Measurements from ENCODE around the gene CNOT6L.

CNOT6L gene

DNA sequence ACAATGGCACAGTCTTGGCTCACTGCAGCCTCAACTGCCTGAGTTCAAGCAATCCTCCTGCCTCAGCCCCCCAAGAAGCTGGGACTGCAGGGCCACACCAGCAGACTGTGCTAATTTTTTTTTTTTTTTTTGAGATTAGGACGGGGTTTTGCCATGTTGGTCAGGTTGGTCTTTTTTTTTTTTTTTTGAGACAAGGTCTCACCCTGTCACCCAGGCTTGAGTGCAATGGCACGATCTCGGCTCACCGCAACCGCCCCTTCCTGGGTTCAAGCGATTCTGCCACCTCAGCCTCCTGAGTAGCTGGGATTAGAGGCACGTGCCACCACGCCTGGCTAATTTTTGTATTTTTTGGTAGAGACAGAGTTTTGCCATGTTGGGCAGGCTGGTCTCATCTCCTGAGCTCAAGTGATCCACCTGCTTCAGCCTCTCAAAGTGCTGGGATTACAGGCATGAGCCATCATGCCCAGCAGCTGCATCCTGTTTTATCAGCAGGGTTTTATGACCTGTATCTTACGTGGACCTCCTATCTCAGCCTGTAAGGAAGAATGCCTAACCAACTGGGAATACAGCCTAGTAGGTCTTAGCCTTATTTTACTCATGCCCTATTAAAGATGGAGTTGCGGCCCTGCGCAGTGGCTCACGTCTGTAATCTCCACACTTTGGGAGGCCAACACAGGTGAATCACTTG is 30.3 kb upstream of the CNOT6L start:
- no peaks in the 10 kb centered on the region for H3K9me3 ChIP-seq (ENCODE audit: control insufficient read depth, insufficient read depth, low read length)
- H3K27ac ChIP-seq (ENCODE audit: low read length) = no peak overlapping the region
- no peaks in the 10 kb centered on the region for H3K36me3 ChIP-seq (ENCODE audit: control insufficient read depth, insufficient read depth, low read length)
- WGBS (ENCODE audit: insufficient coverage, insufficient read length) = no CpG with 5 or more reads among the region's 12 CpGs
- DNase-seq (ENCODE audit: low read depth, low spot score) = no peak
- no peaks in the 10 kb centered on the region for H3K4me1 ChIP-seq (ENCODE audit: control insufficient read depth, insufficient read depth, low read length)
- H3K27me3 ChIP-seq (ENCODE audit: control insufficient read depth, insufficient read depth, low read length) = no peaks in the 10 kb centered on the region
- H3K4me3 ChIP-seq (ENCODE audit: low read length) = no peak overlapping the region

DNA sequence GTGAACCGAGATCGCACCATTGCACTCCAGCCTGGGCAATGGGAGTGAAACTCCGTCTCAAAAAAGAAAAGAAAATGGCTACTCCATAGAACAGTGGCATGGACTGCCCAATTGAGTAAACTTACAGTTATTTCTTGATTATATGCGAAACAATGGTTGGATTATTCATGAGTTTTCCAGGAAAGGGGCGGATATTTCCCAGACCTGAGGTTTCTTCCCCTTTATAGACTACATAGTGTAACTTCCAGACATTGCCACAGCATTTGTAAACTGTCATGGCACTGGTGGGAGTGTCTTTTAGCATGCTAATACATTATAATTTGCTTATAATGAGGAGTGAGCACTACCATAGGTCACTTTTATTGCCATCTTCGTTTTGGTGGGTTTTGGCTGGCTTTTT is 29.3 kb upstream of the CNOT6L start:
- Histone ChIP-seq H3K27me3 (ENCODE audit: control insufficient read depth, insufficient read depth, low read length) (no peaks in the 10 kb centered on the region), H3K4me3 (ENCODE audit: low read length) (no peak overlapping the region), H3K9me3 (ENCODE audit: control insufficient read depth, insufficient read depth, low read length) (no peaks in the 10 kb centered on the region), H3K27ac (ENCODE audit: low read length) (no peak overlapping the region), H3K36me3 (ENCODE audit: control insufficient read depth, insufficient read depth, low read length) (no peaks in the 10 kb centered on the region), H3K4me1 (ENCODE audit: control insufficient read depth, insufficient read depth, low read length) (no peaks in the 10 kb centered on the region)
- DNase-seq (ENCODE audit: low read depth, low spot score) = no peak
- no CpG with 5 or more reads among the region's 6 CpGs for WGBS (ENCODE audit: insufficient coverage, insufficient read length)

DNA sequence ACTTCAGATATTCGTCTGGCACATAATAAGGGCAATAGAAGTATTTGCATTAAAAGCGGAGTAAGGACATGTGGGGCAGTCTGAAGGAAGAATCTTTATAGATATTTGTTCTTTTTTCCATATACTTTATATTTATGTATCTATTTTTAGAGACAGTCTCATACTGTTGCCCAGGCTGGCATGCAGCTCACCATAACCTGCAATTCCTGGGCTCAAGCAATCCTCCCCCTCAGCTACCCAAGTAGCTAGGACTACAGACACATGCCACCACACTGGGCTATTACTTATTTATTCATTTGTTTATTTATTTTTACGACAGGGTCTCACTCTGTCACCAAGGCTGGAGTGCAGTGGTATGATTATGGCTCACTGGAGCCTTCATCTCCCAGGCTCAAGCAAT is 26.8 kb upstream of the CNOT6L start:
- no peak for DNase-seq (ENCODE audit: low read depth, low spot score)
- no peaks in the 10 kb centered on the region for H3K9me3 ChIP-seq (ENCODE audit: control insufficient read depth, insufficient read depth, low read length)
- WGBS (ENCODE audit: insufficient coverage, insufficient read length) = no CpG with 5 or more reads among the region's 3 CpGs
- no peaks in the 10 kb centered on the region for H3K36me3 ChIP-seq (ENCODE audit: control insufficient read depth, insufficient read depth, low read length)
- H3K27ac ChIP-seq (ENCODE audit: low read length) = no peak overlapping the region
- H3K4me1 ChIP-seq (ENCODE audit: control insufficient read depth, insufficient read depth, low read length) = no peaks in the 10 kb centered on the region
- no peaks in the 10 kb centered on the region for H3K27me3 ChIP-seq (ENCODE audit: control insufficient read depth, insufficient read depth, low read length)
- H3K4me3 ChIP-seq (ENCODE audit: low read length) = no peak overlapping the region

DNA sequence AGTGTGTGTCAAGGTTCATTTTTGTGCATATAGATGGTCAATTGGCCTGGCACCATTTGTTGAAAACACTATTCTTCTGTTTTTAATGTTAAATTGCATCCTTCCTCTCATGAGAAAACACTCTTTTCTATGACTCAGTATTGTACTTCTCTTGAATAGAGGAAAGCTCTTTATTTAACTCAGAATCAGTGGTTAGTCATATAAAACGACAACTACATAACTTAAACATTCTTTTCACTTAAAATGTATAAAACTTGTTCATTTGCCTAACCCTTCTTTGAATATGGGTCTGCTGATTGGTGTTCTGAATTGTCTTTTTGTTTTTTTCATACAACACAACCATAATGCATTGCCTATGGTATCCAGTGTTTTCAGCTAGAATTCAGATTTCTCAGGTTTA is 26.2 kb upstream of the CNOT6L start:
- 100% methylated on average over 1 of the region's 1 CpG for WGBS (ENCODE audit: insufficient coverage, insufficient read length)
- no peak for DNase-seq (ENCODE audit: low read depth, low spot score)
- H3K27ac ChIP-seq (ENCODE audit: low read length) = no peak overlapping the region
- H3K4me1 ChIP-seq (ENCODE audit: control insufficient read depth, insufficient read depth, low read length) = no peaks in the 10 kb centered on the region
- no peaks in the 10 kb centered on the region for H3K9me3 ChIP-seq (ENCODE audit: control insufficient read depth, insufficient read depth, low read length)
- no peaks in the 10 kb centered on the region for H3K27me3 ChIP-seq (ENCODE audit: control insufficient read depth, insufficient read depth, low read length)
- no peak overlapping the region for H3K4me3 ChIP-seq (ENCODE audit: low read length)
- H3K36me3 ChIP-seq (ENCODE audit: control insufficient read depth, insufficient read depth, low read length) = no peaks in the 10 kb centered on the region

DNA sequence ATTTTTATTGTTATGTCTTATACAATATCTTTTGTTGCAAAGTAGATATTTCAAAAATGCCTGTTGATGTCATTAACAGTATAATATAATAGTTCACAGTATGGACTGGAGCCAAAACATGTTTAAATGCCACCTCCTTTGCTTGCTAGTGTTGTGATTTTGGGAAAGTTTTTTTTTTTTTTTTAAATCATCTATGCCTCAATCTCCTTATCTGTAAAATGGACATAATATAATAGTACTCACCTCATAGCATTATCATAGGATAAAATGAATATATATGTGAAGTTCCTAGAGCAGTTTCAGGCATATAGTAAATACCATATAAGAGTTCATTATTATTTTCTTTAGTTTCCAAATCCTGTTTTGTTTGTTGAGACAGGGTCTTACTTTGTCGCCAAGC is 25.2 kb upstream of the CNOT6L start:
- DNase-seq (ENCODE audit: low read depth, low spot score) = no peak
- Histone ChIP-seq H3K4me1 (ENCODE audit: control insufficient read depth, insufficient read depth, low read length) (no peaks in the 10 kb centered on the region), H3K27ac (ENCODE audit: low read length) (no peak overlapping the region), H3K36me3 (ENCODE audit: control insufficient read depth, insufficient read depth, low read length) (no peaks in the 10 kb centered on the region), H3K27me3 (ENCODE audit: control insufficient read depth, insufficient read depth, low read length) (no peaks in the 10 kb centered on the region), H3K4me3 (ENCODE audit: low read length) (no peak overlapping the region), H3K9me3 (ENCODE audit: control insufficient read depth, insufficient read depth, low read length) (no peaks in the 10 kb centered on the region)
- WGBS (ENCODE audit: insufficient coverage, insufficient read length) = no CpG with 5 or more reads among the region's 1 CpG

DNA sequence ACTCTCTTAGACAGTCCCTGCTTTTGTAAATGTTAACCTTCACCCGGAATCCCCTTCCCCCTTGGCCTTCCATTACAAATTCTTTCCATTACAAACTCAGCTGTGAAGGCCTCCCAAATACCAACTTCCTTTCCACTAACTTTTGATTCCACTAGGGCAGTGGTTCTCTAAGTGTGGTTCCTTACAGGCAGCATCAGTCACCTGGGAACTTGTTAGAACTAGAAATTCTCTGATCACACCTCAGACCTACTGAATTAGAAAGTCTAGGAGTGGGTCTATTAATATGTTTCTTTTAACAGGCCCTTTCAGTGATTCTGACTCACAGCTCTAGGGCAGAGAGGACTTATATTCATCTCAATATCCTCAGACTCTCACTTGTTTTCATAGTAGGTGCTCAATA is 24.5 kb upstream of the CNOT6L start:
- H3K27ac ChIP-seq (ENCODE audit: low read length) = no peak overlapping the region
- no peaks in the 10 kb centered on the region for H3K4me1 ChIP-seq (ENCODE audit: control insufficient read depth, insufficient read depth, low read length)
- no peak overlapping the region for H3K4me3 ChIP-seq (ENCODE audit: low read length)
- DNase-seq (ENCODE audit: low read depth, low spot score) = no peak
- H3K27me3 ChIP-seq (ENCODE audit: control insufficient read depth, insufficient read depth, low read length) = no peaks in the 10 kb centered on the region
- no peaks in the 10 kb centered on the region for H3K36me3 ChIP-seq (ENCODE audit: control insufficient read depth, insufficient read depth, low read length)
- H3K9me3 ChIP-seq (ENCODE audit: control insufficient read depth, insufficient read depth, low read length) = no peaks in the 10 kb centered on the region
- WGBS (ENCODE audit: insufficient coverage, insufficient read length) = no CpG with 5 or more reads among the region's 1 CpG

DNA sequence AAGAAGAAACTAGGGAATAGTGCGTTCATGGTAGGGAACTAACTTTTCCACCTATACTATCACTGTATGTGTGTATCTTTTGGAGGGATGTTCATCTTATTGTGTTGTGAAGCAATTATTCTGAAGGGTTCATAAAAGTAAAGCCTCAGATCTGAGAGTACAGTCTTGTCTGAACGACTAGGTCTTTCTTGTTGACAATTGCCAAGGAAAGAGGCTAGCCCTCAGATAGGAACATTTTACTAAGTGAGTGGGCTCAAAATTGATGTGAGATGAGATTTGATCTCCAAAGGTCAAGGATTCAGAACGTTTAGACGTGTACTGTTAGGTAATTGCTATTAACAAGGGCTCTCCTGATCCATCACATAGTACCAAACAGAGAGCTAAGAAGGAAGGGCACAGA is 15.2 kb upstream of the CNOT6L start:
- Histone ChIP-seq H3K27me3 (ENCODE audit: control insufficient read depth, insufficient read depth, low read length) (no peaks in the 10 kb centered on the region), H3K4me3 (ENCODE audit: low read length) (no peak overlapping the region), H3K27ac (ENCODE audit: low read length) (no peak overlapping the region), H3K9me3 (ENCODE audit: control insufficient read depth, insufficient read depth, low read length) (no peaks in the 10 kb centered on the region), H3K36me3 (ENCODE audit: control insufficient read depth, insufficient read depth, low read length) (no peaks in the 10 kb centered on the region), H3K4me1 (ENCODE audit: control insufficient read depth, insufficient read depth, low read length) (no peaks in the 10 kb centered on the region)
- no CpG with 5 or more reads among the region's 4 CpGs for WGBS (ENCODE audit: insufficient coverage, insufficient read length)
- no peak for DNase-seq (ENCODE audit: low read depth, low spot score)

DNA sequence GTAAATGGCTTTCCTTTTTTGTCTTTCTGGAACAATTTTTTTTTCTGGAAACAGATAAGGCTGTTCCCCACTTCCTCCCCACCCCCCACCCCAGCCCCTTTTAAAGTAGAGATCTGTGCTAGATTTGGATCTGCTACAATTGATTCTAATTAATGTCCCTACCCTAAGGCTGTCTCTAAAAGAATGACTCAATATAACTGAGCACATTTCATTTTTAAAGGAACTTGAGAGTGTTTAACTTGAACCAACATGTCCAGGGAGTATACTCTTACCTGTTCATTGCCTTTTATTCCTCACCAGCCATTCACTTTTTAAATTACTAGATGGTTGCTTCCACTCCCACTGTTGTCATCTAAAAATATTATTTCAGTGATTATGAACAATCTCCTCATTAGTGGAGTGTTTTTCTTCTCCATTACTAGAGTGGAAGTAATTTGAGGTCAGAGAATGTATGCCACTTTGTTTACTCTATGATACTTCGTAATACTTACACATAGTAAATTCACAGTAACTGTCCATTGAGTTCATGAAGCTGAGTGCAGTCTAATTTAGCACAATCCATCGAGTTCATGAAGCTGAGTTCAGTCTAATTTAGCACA is 14.1 kb upstream of the CNOT6L start:
- Histone ChIP-seq H3K4me3 (ENCODE audit: low read length) (no peak overlapping the region), H3K9me3 (ENCODE audit: control insufficient read depth, insufficient read depth, low read length) (no peaks in the 10 kb centered on the region), H3K27ac (ENCODE audit: low read length) (no peak overlapping the region), H3K27me3 (ENCODE audit: control insufficient read depth, insufficient read depth, low read length) (no peaks in the 10 kb centered on the region), H3K36me3 (ENCODE audit: control insufficient read depth, insufficient read depth, low read length) (no peaks in the 10 kb centered on the region), H3K4me1 (ENCODE audit: control insufficient read depth, insufficient read depth, low read length) (no peaks in the 10 kb centered on the region)
- no peak for DNase-seq (ENCODE audit: low read depth, low spot score)
- no CpG with 5 or more reads among the region's 2 CpGs for WGBS (ENCODE audit: insufficient coverage, insufficient read length)

DNA sequence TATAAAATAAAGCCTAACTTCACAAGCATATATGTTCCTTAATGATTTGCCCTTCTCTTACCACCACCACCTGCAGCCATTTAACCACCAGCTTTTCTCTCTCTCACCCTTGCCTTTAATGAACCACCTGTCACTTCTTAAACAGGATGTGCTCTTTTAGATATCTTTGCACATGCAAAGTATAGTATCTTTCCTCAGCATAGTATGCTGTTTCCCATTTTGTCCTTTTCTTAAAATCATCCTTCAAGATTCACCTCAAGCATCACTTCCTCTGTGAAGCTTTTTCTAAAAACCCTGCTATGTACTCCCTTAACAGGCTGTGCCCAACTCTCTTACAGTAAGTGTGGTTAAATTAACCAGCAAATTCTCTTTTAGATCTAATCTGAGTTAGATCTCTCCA is 8.2 kb upstream of the CNOT6L start:
- H3K27me3 ChIP-seq (ENCODE audit: control insufficient read depth, insufficient read depth, low read length) = no peaks in the 10 kb centered on the region
- no peaks in the 10 kb centered on the region for H3K4me1 ChIP-seq (ENCODE audit: control insufficient read depth, insufficient read depth, low read length)
- H3K36me3 ChIP-seq (ENCODE audit: control insufficient read depth, insufficient read depth, low read length) = no peaks in the 10 kb centered on the region
- H3K4me3 ChIP-seq (ENCODE audit: low read length) = no peak overlapping the region
- no peak overlapping the region for H3K27ac ChIP-seq (ENCODE audit: low read length)
- no peaks in the 10 kb centered on the region for H3K9me3 ChIP-seq (ENCODE audit: control insufficient read depth, insufficient read depth, low read length)
- no peak for DNase-seq (ENCODE audit: low read depth, low spot score)

DNA sequence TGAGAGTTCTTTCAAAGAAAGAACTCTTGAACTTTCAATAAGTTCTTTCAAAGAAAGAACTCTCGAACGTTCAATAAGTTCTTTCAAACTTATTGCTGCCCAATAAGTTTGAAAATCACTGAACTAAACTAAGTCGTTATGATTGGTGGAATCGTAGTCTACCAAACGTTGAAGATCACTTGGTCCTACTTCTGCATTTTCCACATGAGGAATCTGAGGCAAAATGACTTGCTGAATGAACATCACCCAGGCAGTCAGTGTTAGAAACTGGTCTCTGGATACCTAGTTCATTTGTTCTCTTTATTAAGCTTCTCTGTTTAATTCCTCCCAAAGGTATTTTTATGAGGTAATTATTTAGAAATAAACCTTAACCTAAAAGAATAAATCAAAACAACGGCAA is 7.1 kb upstream of the CNOT6L start:
- no peak overlapping the region for H3K4me3 ChIP-seq (ENCODE audit: low read length)
- H3K4me1 ChIP-seq (ENCODE audit: control insufficient read depth, insufficient read depth, low read length) = no peaks in the 10 kb centered on the region
- DNase-seq (ENCODE audit: low read depth, low spot score) = no peak
- no peaks in the 10 kb centered on the region for H3K9me3 ChIP-seq (ENCODE audit: control insufficient read depth, insufficient read depth, low read length)
- H3K36me3 ChIP-seq (ENCODE audit: control insufficient read depth, insufficient read depth, low read length) = no peaks in the 10 kb centered on the region
- H3K27me3 ChIP-seq (ENCODE audit: control insufficient read depth, insufficient read depth, low read length) = no peaks in the 10 kb centered on the region
- H3K27ac ChIP-seq (ENCODE audit: low read length) = no peak overlapping the region
- no CpG with 5 or more reads among the region's 6 CpGs for WGBS (ENCODE audit: insufficient coverage, insufficient read length)

DNA sequence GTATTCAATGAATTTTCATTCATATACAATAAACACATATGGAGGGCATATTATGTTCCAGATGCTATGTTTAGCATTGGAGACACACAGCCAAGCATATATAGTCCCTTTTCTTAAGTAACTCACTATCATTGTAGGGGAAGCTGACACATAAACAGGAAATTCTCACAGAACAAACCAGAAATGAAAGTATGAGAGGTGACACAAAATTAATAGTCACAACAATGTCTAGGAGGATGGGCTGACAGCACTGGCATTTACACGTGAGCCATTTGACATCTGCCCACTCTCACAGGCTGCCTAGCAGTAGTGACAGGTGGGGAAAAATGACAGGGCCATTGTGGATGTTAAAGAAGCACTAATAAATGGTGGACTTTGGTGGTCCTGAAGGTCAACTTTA is 2.6 kb upstream of the CNOT6L start:
- no peak for DNase-seq (ENCODE audit: low read depth, low spot score)

More for the DNA sequence above, 2.6 kb upstream of the CNOT6L start:
- H3K9me3 ChIP-seq (ENCODE audit: control insufficient read depth, insufficient read depth, low read length) = no peaks in the 10 kb centered on the region
- H3K36me3 ChIP-seq (ENCODE audit: control insufficient read depth, insufficient read depth, low read length) = no peaks in the 10 kb centered on the region
- H3K27me3 ChIP-seq (ENCODE audit: control insufficient read depth, insufficient read depth, low read length) = no peaks in the 10 kb centered on the region
- no peak overlapping the region for H3K4me3 ChIP-seq (ENCODE audit: low read length)
- no CpG with 5 or more reads among the region's 1 CpG for WGBS (ENCODE audit: insufficient coverage, insufficient read length)
- no peak overlapping the region for H3K27ac ChIP-seq (ENCODE audit: low read length)
- H3K4me1 ChIP-seq (ENCODE audit: control insufficient read depth, insufficient read depth, low read length) = no peaks in the 10 kb centered on the region
